Activated T-cell treated with anti-CD3 and anti-CD28 coated beads, Interleukin-2, amount 50 U/mL, for 72 hours (primary cell): ENCODE results near the gene KRTAP3-2. TPM values are rescaled to one million over a fixed set of nuclear protein-coding genes. Genes with fewer than 3 reads are reported as not detected.
"Not testable (repeated sequence)": the region's sequence is repeated elsewhere in the genome, so short reads cannot be mapped to it uniquely, and the experiment has no call there.

Source experiments
- ATAC-seq, 2 donors: fragments of 150-1000 bp; cut with Tn5 transposase; replicated peaks in 1 of 2; 2 replicates each; pipeline ENCODE4 v1.10.0; 2021; ENCODE audit warnings: moderate library complexity in 2 of 2, mild to moderate bottlenecking in 1 of 2
- DNase-seq, 2 donors: peaks; one replicate each; pipeline ENCODE4 v3.0.0; 2021 to 2022; ENCODE audit warnings: mixed read lengths in 1 of 2
- H3K27ac Mint-ChIP-seq: one replicate; pipeline ENCODE4 v1.8.0; 2022; ENCODE audit warnings: mild to moderate bottlenecking, moderate library complexity, mixed read lengths
- H3K27me3 Mint-ChIP-seq: one replicate; pipeline ENCODE4 v1.8.0; 2022; ENCODE audit warnings: low read depth, mixed read lengths
- H3K36me3 Mint-ChIP-seq, 2 donors: one replicate each; pipeline ENCODE4 v1.8.0; 2022; ENCODE audit warnings: mixed read lengths in 2 of 2, mild to moderate bottlenecking in 1 of 2; ENCODE audit not compliant: insufficient read depth in 2 of 2
- H3K4me1 Mint-ChIP-seq: one replicate; pipeline ENCODE4 v1.8.0; 2022; ENCODE audit warnings: low read depth, mixed read lengths
- H3K4me3 Mint-ChIP-seq, 2 donors: one replicate each; pipeline ENCODE4 v1.8.0; 2022; ENCODE audit warnings: mild to moderate bottlenecking in 2 of 2, mixed read lengths in 2 of 2, moderate library complexity in 2 of 2
- H3K9me3 Mint-ChIP-seq, 2 donors: one replicate each; pipeline ENCODE4 v1.8.0; 2022; ENCODE audit warnings: mixed read lengths in 2 of 2
- total RNA-seq, 2 donors: library from RNA; stranded (reverse); gene quantifications; one replicate each; pipeline ENCODE4 v1.2.3, GENCODE V29; 2022

KRTAP3-2 gene
- not detected for total RNA-seq

GRCh38 chr17:40999563-40999962, at the start of gene KRTAP3-2:
Gene KRTAP3-2, minus strand, starts transcription at chr17:40999906. Its CDS starts 53 bp downstream, at chr17:40999853.
- DNase-seq, H3K27ac Mint-ChIP-seq, H3K4me3 Mint-ChIP-seq, H3K4me1 Mint-ChIP-seq, H3K36me3 Mint-ChIP-seq, H3K9me3 Mint-ChIP-seq, ATAC-seq: not testable (repeated sequence)
- H3K27me3 Mint-ChIP-seq: peaks cover 36% of the 10 kb centered on the region

GRCh38 chr17:41049110-41049509, 49.4 kb upstream of the KRTAP3-2 start:
- H3K4me3 Mint-ChIP-seq: no peak overlapping the region
- H3K9me3 Mint-ChIP-seq: no peaks in the 10 kb centered on the region
- DNase-seq (no peak), ATAC-seq (no peak)
- H3K36me3 Mint-ChIP-seq: no peaks in the 10 kb centered on the region
- no peak overlapping the region for H3K27ac Mint-ChIP-seq
- H3K4me1 Mint-ChIP-seq: no peaks in the 10 kb centered on the region
- H3K27me3 Mint-ChIP-seq: peaks cover 31% of the 10 kb centered on the region

GRCh38 chr17:41048441-41048840, 48.7 kb upstream of the KRTAP3-2 start:
- peaks cover 31% of the 10 kb centered on the region for H3K27me3 Mint-ChIP-seq
- peaks cover 3 to 4% of the 10 kb centered on the region in 2 donors for H3K9me3 Mint-ChIP-seq
- H3K4me1 Mint-ChIP-seq: no peaks in the 10 kb centered on the region
- no peak overlapping the region for H3K4me3 Mint-ChIP-seq
- ATAC-seq (no peak), DNase-seq (no peak)
- H3K36me3 Mint-ChIP-seq: peaks cover 0 to under 1% of the 10 kb centered on the region in 2 donors
- H3K27ac Mint-ChIP-seq: no peak overlapping the region

- H3K4me3 Mint-ChIP-seq, H3K9me3 Mint-ChIP-seq, ATAC-seq, H3K27ac Mint-ChIP-seq, H3K4me1 Mint-ChIP-seq, H3K36me3 Mint-ChIP-seq, DNase-seq: not testable (repeated sequence)
- H3K27me3 Mint-ChIP-seq: peaks cover 31% of the 10 kb centered on the region
Measured at GRCh38 chr17:41046735-41047465, 47.2 kb upstream of the KRTAP3-2 start, which contains the start of gene KRTAP2-1. Gene KRTAP2-1, minus strand, starts transcription at chr17:41047316. Its CDS starts 49 bp downstream, at chr17:41047267.

GRCh38 chr17:41042953-41043352, 43.2 kb upstream of the KRTAP3-2 start:
- H3K36me3 Mint-ChIP-seq: peaks cover 0 to 2% of the 10 kb centered on the region in 2 donors
- no peak overlapping the region for H3K4me3 Mint-ChIP-seq
- H3K4me1 Mint-ChIP-seq: no peaks in the 10 kb centered on the region
- H3K27ac Mint-ChIP-seq: no peak overlapping the region
- peaks cover 4 to 5% of the 10 kb centered on the region in 2 donors for H3K9me3 Mint-ChIP-seq
- H3K27me3 Mint-ChIP-seq: peaks cover 27% of the 10 kb centered on the region
- ATAC-seq: no peak
- no peak for DNase-seq

GRCh38 chr17:41040783-41041571, 41.3 kb upstream of the KRTAP3-2 start, which contains the start of gene KRTAP1-1:
Gene KRTAP1-1, minus strand, starts transcription at chr17:41041450. Its CDS starts 53 bp downstream, at chr17:41041397.
- peaks cover 13% of the 10 kb centered on the region for H3K27me3 Mint-ChIP-seq
- ATAC-seq, H3K4me3 Mint-ChIP-seq, DNase-seq, H3K4me1 Mint-ChIP-seq, H3K36me3 Mint-ChIP-seq, H3K27ac Mint-ChIP-seq, H3K9me3 Mint-ChIP-seq: not testable (repeated sequence)

GRCh38 chr17:41037853-41038350, 38.2 kb upstream of the KRTAP3-2 start:
- Mint-ChIP-seq H3K4me1 (no peaks in the 10 kb centered on the region), H3K4me3 (no peak overlapping the region), H3K27ac (no peak overlapping the region), H3K9me3 (no peaks in the 10 kb centered on the region), H3K27me3 (peaks cover 6% of the 10 kb centered on the region), H3K36me3 (no peaks in the 10 kb centered on the region)
- no peak for DNase-seq
- no peak for ATAC-seq

- peak within 1 kb of the TSS; percentile 54 for H3K27ac Mint-ChIP-seq
- H3K4me3 Mint-ChIP-seq, ATAC-seq, DNase-seq, H3K4me1 Mint-ChIP-seq, H3K9me3 Mint-ChIP-seq, H3K36me3 Mint-ChIP-seq, H3K27me3 Mint-ChIP-seq: not testable (repeated sequence)
Measured at GRCh38 chr17:41034346-41034935, 34.7 kb upstream of the KRTAP3-2 start, which contains the start of gene KRTAP1-3. Gene KRTAP1-3, minus strand, starts transcription at chr17:41034874. Its CDS starts 53 bp downstream, at chr17:41034821.

GRCh38 chr17:41029633-41030245, 30.0 kb upstream of the KRTAP3-2 start, which contains the start of gene KRTAP1-4:
Gene KRTAP1-4, minus strand, starts transcription at chr17:41030195. Its CDS starts 117 bp downstream, at chr17:41030078.
- H3K27me3 Mint-ChIP-seq: peaks cover 6% of the 10 kb centered on the region
- no peaks in the 10 kb centered on the region for H3K36me3 Mint-ChIP-seq
- no peak within 1 kb of the TSS for H3K4me3 Mint-ChIP-seq
- no peaks in the 10 kb centered on the region for H3K9me3 Mint-ChIP-seq
- no peak within 1 kb of the TSS for H3K27ac Mint-ChIP-seq
- no peak for ATAC-seq
- no peak for DNase-seq
- no peaks in the 10 kb centered on the region for H3K4me1 Mint-ChIP-seq

GRCh38 chr17:41026715-41027471, 27.2 kb upstream of the KRTAP3-2 start, which contains the start of gene KRTAP1-5:
Gene KRTAP1-5, minus strand, starts transcription at chr17:41027208. Its CDS starts 53 bp downstream, at chr17:41027155.
- Mint-ChIP-seq H3K9me3 (no peaks in the 10 kb centered on the region), H3K27ac (no peak within 1 kb of the TSS), H3K27me3 (peaks cover 13% of the 10 kb centered on the region), H3K4me3 (no peak within 1 kb of the TSS), H3K4me1 (no peaks in the 10 kb centered on the region), H3K36me3 (no peaks in the 10 kb centered on the region)
- DNase-seq: no peak
- no peak for ATAC-seq

GRCh38 chr17:41024697-41025096, 25.0 kb upstream of the KRTAP3-2 start:
- no peak overlapping the region for H3K4me3 Mint-ChIP-seq
- H3K4me1 Mint-ChIP-seq: no peaks in the 10 kb centered on the region
- H3K9me3 Mint-ChIP-seq: no peaks in the 10 kb centered on the region
- H3K36me3 Mint-ChIP-seq: no peaks in the 10 kb centered on the region
- H3K27me3 Mint-ChIP-seq: peaks cover 13% of the 10 kb centered on the region
- no peak for ATAC-seq
- no peak overlapping the region for H3K27ac Mint-ChIP-seq
- no peak for DNase-seq

- no peaks in the 10 kb centered on the region for H3K36me3 Mint-ChIP-seq
- H3K27ac Mint-ChIP-seq: no peak overlapping the region
- no peak for DNase-seq
- H3K4me1 Mint-ChIP-seq: no peaks in the 10 kb centered on the region
- H3K9me3 Mint-ChIP-seq: no peaks in the 10 kb centered on the region
- no peak for ATAC-seq
- peaks cover 14% of the 10 kb centered on the region for H3K27me3 Mint-ChIP-seq
- H3K4me3 Mint-ChIP-seq: no peak overlapping the region
Measured at GRCh38 chr17:41020336-41020735, 20.6 kb upstream of the KRTAP3-2 start.
